ENCODE data around the gene CDKN1B. TPM values are rescaled to one million over a fixed set of nuclear protein-coding genes. Genes with fewer than 3 reads are reported as not detected.

CDKN1B gene
- total RNA-seq, 1 experiment from 2014 or later: 33.1 TPM

MicroRNAs encoded within 50 kb of the gene (microRNA counts, 767-probe panel; counts per million panel counts)
- microRNA hsa-miR-613: not detected

Small RNA genes lying within 50 kb of the gene (microRNA-seq; reads per million reads assigned to microRNA genes)
- gene MIR613 (ENCODE audit: borderline number of aligned reads): not detected

Other genes starting within 250 kb of the CDKN1B start
- 13.4 TPM for gene DUSP16, start 154.5 kb upstream of the CDKN1B start, total RNA-seq (2021; ENCODE audit: unreplicated experiment)
- gene CREBL2, start 105.5 kb upstream of the CDKN1B start, total RNA-seq (2021; ENCODE audit: unreplicated experiment): 11.3 TPM
- 2.2 TPM for gene GPR19, start 21.2 kb upstream of the CDKN1B start, total RNA-seq (2021; ENCODE audit: unreplicated experiment)
- 3.9 TPM for gene APOLD1, start 68.3 kb downstream of the CDKN1B start, total RNA-seq (2021; ENCODE audit: unreplicated experiment)
- 103 TPM for gene DDX47, start 96.0 kb downstream of the CDKN1B start, total RNA-seq (2021; ENCODE audit: unreplicated experiment)
- gene GPRC5A, start 174.2 kb downstream of the CDKN1B start, total RNA-seq (2021; ENCODE audit: unreplicated experiment): 305 TPM
- not detected for gene GPRC5D, start 234.8 kb downstream of the CDKN1B start, total RNA-seq (2021; ENCODE audit: unreplicated experiment)